ENCODE results near the gene ADRM1.

DNA sequence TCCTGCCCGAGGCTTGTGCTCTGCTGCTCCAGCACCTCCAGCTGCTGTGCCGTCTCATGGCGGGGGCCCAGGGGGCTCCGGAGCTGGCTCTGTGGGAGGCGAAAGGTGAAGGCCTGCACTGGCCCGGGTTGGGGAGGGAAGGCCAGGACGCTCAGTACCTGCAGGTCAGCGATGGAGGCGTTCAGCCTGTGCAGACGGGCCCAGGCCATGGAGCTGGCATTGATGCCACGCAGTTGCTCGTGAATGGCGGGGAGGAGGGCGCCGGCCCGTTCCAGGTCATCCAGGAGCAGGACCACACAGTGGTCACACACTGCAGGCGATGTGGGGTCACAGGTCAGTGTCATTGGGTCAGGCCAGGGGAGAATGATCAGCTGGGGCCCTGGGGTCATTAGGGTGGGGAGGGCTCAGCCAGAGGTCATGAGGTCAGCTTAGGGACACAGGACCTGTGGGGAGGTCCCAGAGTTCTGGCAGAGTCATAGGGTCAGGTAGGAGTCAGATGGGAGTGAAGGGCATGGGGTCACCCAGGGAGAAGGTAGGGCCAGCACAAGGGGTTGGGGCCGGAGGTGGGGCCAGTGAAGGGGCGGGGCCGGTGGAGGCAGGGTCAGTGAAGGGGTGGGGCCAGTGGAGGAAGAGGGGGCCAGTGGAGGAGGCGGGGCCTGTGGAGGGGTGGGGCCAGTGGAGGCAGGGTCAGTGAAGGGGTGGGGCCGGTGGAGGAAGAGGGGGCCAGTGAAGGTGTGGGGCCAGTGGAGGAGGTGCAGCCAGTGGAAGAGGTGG is 18.0 kb downstream of the ADRM1 start:
- no peak for TF ChIP-seq POLR2A (IDR thresholded peaks at IDR 0.05; ENCODE audit: low read depth)
- TF ChIP-seq EP300 (IDR thresholded peaks at IDR 0.05): no peak

Measured in esophagus muscularis mucosa (tissue), 2 donors.